ENCODE data around the gene C12orf57. TPM values are rescaled to one million over a fixed set of nuclear protein-coding genes. Genes with fewer than 3 reads are reported as not detected.

Gene C12orf57
- total and polyA plus RNA-seq, 2 experiments from 2014 or later: 204 to 262 TPM

GRCh38 chr12:6952121-6952862, 8.5 kb downstream of the C12orf57 start:
- Histone ChIP-seq H3K27me3 (ENCODE audit: insufficient read depth) (no peaks in the 10 kb centered on the region), H3K4me1 (ENCODE audit: insufficient read depth) (peaks cover 13% of the 10 kb centered on the region), H3K4me3 (no peak overlapping the region), H3K36me3 (ENCODE audit: insufficient read depth) (no peaks in the 10 kb centered on the region), H2AFZ (no peak overlapping the region), H3K9me2 (ENCODE audit: insufficient read depth) (no peaks in the 10 kb centered on the region), H4K20me1 (replicated peaks; ENCODE audit: insufficient read depth) (no peaks in the 10 kb centered on the region), H3K4me2 (no peak overlapping the region), H3F3A (replicated peaks; ENCODE audit: low read depth) (peaks cover 4% of the 10 kb centered on the region; the same call in 1 of the 2 replicates), H3K27ac (ENCODE audit: low read depth) (no peak overlapping the region), H3K79me2 (replicated peaks; ENCODE audit: insufficient read depth) (no peaks in the 10 kb centered on the region)
- H3K27ac Mint-ChIP-seq: peak overlapping the region; percentile 56; the same call in 1 of the 2 replicates
- peaks cover 30% of the 10 kb centered on the region for H3K4me1 Mint-ChIP-seq
- no peak overlapping the region for H3K4me3 Mint-ChIP-seq
- H3K27me3 Mint-ChIP-seq (ENCODE audit: insufficient read depth, low read depth, poor library complexity): peaks cover 22% of the 10 kb centered on the region
- no peaks in the 10 kb centered on the region for H3K36me3 Mint-ChIP-seq (ENCODE audit: low read depth)
- ATAC-seq (no peak), DNase-seq (ENCODE audit: low spot score) (no peak)
- no peaks in the 10 kb centered on the region for H3K9me3 Mint-ChIP-seq
- TF ChIP-seq CREB1 (CRISPR knock-in tag; IDR thresholded peaks at IDR 0.05; ENCODE audit: low read depth): no peak
- TF ChIP-seq, protein P1, sequence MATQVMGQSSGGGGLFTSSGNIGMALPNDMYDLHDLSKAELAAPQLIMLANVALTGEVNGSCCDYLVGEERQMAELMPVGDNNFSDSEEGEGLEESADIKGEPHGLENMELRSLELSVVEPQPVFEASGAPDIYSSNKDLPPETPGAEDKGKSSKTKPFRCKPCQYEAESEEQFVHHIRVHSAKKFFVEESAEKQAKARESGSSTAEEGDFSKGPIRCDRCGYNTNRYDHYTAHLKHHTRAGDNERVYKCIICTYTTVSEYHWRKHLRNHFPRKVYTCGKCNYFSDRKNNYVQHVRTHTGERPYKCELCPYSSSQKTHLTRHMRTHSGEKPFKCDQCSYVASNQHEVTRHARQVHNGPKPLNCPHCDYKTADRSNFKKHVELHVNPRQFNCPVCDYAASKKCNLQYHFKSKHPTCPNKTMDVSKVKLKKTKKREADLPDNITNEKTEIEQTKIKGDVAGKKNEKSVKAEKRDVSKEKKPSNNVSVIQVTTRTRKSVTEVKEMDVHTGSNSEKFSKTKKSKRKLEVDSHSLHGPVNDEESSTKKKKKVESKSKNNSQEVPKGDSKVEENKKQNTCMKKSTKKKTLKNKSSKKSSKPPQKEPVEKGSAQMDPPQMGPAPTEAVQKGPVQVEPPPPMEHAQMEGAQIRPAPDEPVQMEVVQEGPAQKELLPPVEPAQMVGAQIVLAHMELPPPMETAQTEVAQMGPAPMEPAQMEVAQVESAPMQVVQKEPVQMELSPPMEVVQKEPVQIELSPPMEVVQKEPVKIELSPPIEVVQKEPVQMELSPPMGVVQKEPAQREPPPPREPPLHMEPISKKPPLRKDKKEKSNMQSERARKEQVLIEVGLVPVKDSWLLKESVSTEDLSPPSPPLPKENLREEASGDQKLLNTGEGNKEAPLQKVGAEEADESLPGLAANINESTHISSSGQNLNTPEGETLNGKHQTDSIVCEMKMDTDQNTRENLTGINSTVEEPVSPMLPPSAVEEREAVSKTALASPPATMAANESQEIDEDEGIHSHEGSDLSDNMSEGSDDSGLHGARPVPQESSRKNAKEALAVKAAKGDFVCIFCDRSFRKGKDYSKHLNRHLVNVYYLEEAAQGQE (IDR thresholded peaks at IDR 0.05; ENCODE audit: unreplicated experiment): no peak
- TF ChIP-seq ZNF462 (CRISPR knock-in tag; IDR thresholded peaks at IDR 0.05): no peak
- no peak for TF ChIP-seq STAT1 (IDR thresholded peaks at IDR 0.05; ENCODE audit: unreplicated experiment)
- no peak for TF ChIP-seq ZNF114 (CRISPR knock-in tag; IDR thresholded peaks at IDR 0.05)
- TF ChIP-seq, protein P2, sequence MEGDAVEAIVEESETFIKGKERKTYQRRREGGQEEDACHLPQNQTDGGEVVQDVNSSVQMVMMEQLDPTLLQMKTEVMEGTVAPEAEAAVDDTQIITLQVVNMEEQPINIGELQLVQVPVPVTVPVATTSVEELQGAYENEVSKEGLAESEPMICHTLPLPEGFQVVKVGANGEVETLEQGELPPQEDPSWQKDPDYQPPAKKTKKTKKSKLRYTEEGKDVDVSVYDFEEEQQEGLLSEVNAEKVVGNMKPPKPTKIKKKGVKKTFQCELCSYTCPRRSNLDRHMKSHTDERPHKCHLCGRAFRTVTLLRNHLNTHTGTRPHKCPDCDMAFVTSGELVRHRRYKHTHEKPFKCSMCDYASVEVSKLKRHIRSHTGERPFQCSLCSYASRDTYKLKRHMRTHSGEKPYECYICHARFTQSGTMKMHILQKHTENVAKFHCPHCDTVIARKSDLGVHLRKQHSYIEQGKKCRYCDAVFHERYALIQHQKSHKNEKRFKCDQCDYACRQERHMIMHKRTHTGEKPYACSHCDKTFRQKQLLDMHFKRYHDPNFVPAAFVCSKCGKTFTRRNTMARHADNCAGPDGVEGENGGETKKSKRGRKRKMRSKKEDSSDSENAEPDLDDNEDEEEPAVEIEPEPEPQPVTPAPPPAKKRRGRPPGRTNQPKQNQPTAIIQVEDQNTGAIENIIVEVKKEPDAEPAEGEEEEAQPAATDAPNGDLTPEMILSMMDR (conservative IDR thresholded peaks at IDR 0.05; ENCODE audit: low read depth in 2 of 2): no peak
- no peak for TF ChIP-seq EZH2 (IDR thresholded peaks at IDR 0.05; ENCODE audit: low read depth, unreplicated experiment)
- no peak for TF ChIP-seq JUNB (IDR thresholded peaks at IDR 0.05; ENCODE audit: unreplicated experiment)
- TF ChIP-seq EZH2phosphoT487 (IDR thresholded peaks at IDR 0.05; ENCODE audit: unreplicated experiment): no peak
- TF ChIP-seq POLR2AphosphoS5 (IDR thresholded peaks at IDR 0.05; ENCODE audit: low read depth): no peak
- TF ChIP-seq, protein P3, sequence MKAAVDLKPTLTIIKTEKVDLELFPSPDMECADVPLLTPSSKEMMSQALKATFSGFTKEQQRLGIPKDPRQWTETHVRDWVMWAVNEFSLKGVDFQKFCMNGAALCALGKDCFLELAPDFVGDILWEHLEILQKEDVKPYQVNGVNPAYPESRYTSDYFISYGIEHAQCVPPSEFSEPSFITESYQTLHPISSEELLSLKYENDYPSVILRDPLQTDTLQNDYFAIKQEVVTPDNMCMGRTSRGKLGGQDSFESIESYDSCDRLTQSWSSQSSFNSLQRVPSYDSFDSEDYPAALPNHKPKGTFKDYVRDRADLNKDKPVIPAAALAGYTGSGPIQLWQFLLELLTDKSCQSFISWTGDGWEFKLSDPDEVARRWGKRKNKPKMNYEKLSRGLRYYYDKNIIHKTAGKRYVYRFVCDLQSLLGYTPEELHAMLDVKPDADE (IDR thresholded peaks at IDR 0.05): no peak
- TF ChIP-seq NANOG (IDR thresholded peaks at IDR 0.05; ENCODE audit: borderline replicate concordance): no peak
- no peak for TF ChIP-seq ZNF331 (CRISPR knock-in tag; IDR thresholded peaks at IDR 0.05; ENCODE audit: low read depth)
